ENCODE measurements around the gene LYRM4.

Gene LYRM4

DNA sequence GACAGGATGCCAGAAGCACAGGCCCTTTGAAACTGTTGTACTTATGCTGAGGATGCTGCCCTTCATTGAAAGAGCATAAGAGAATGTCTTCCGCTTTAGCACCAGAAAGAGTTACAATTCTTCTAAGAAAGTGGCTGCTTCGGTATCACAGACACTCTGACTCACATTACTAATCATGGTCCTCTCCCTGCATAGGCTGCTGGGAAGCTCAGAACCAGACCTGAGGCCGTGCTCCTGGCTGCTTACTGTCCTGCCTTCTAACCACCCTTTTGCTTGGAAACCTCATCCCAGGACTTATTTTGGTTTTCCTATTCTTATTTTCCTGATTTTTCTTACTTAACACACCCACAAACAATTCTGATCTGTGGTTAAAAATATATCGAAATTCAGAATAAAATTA is 22.9 kb downstream of the LYRM4 start:
- Histone ChIP-seq H3K4me1 (ENCODE audit: control insufficient read depth in 1 of 2, insufficient read depth in 1 of 2, low read depth in 1 of 2, low read length in 1 of 2) (no peaks in the 10 kb centered on the region), H3K4me3 (ENCODE audit: low read depth in 1 of 2, low read length in 1 of 2) (no peak overlapping the region), H3K27me3 (no peaks in the 10 kb centered on the region), H3K9me3 (no peaks in the 10 kb centered on the region), H3K27ac (no peak overlapping the region), H3K36me3 (no peaks in the 10 kb centered on the region)
- no peak for TF ChIP-seq CTCF (IDR thresholded peaks at IDR 0.05)

DNA sequence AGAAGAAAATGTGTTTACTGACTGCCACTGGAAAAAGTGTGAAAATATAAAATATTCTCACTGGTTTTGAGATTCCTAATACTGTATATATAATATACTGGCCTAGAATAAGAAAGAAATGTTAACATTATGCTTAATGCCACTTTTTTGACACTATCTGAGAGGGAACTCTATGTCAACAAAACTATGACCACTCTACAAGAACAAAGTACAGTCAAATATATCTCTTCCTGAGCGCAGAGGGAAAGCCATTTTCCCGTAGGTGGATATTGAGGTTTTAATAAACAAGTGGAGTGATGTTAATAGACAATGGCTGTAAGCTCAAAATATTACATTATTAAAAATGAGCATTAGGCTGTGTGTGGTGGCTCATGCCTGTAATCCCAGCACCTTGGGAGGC is 24.9 kb downstream of the LYRM4 start:
- Histone ChIP-seq H3K9me3 (no peaks in the 10 kb centered on the region), H3K4me3 (ENCODE audit: low read depth in 1 of 2, low read length in 1 of 2) (no peak overlapping the region), H3K27ac (no peak overlapping the region), H3K4me1 (ENCODE audit: control insufficient read depth in 1 of 2, insufficient read depth in 1 of 2, low read depth in 1 of 2, low read length in 1 of 2) (no peaks in the 10 kb centered on the region), H3K27me3 (no peaks in the 10 kb centered on the region), H3K36me3 (no peaks in the 10 kb centered on the region)
- TF ChIP-seq CTCF (IDR thresholded peaks at IDR 0.05), result no peak

DNA sequence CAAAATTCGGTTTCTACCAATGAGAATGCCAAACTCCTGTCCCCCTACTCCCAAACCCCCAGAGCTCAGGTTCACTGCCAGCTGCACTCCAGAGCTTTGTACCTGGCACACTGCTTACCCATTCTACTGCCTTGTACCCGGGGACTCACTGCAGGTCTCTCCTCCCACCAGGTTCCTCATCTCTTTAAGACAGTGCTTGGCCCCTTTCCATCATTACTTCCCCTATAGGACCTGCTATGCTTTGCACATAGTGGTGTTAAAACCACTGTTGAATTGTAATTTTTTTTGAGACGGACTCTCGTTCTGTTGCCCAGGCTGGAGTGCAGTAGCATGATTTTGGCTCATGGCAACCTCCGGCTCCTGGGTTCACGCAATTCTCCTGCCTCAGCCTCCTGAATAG is 25.9 kb downstream of the LYRM4 start:
- Histone ChIP-seq H3K27me3 (no peaks in the 10 kb centered on the region), H3K36me3 (no peaks in the 10 kb centered on the region), H3K9me3 (no peaks in the 10 kb centered on the region), H3K4me1 (ENCODE audit: control insufficient read depth in 1 of 2, insufficient read depth in 1 of 2, low read depth in 1 of 2, low read length in 1 of 2) (peaks cover 0 to 4% of the 10 kb centered on the region in 2 experiments), H3K27ac (no peak overlapping the region), H3K4me3 (ENCODE audit: low read depth in 1 of 2, low read length in 1 of 2) (no peak overlapping the region)
- no peak for TF ChIP-seq CTCF (IDR thresholded peaks at IDR 0.05)

- Histone ChIP-seq H3K4me1 (ENCODE audit: control insufficient read depth in 1 of 2, insufficient read depth in 1 of 2, low read depth in 1 of 2, low read length in 1 of 2) (peaks cover 0 to 11% of the 10 kb centered on the region in 2 experiments), H3K36me3 (no peaks in the 10 kb centered on the region), H3K4me3 (ENCODE audit: low read depth in 1 of 2, low read length in 1 of 2) (no peak overlapping the region), H3K27ac (no peak overlapping the region), H3K9me3 (no peaks in the 10 kb centered on the region), H3K27me3 (no peaks in the 10 kb centered on the region)
- TF ChIP-seq CTCF (IDR thresholded peaks at IDR 0.05), result no peak
These were observed 29.5 kb downstream of the LYRM4 start for GRCh38 chr6:5231289-5231688.

DNA sequence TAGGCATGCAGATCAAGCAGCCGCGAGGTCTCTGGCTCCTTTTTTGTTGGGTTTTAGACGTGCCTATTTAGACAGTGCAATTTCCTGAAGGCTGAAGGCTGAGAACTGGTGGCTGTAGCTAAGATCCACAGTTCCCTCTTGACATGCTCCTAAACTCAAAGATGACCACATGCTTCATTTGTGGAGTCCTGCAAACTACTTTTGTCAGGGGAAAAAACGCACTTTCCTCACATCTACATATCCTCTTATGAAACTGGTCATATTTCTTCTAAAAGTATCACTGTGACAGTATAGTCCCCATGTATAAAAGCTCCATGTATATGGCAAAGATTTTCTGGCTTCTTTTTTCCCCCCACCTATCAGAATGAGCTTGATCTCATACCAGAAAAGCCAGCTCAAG is 30.7 kb downstream of the LYRM4 start:
- H3K36me3 ChIP-seq, result no peaks in the 10 kb centered on the region
- no peak overlapping the region for H3K4me3 ChIP-seq (ENCODE audit: low read depth in 1 of 2, low read length in 1 of 2)
- H3K4me1 ChIP-seq (ENCODE audit: control insufficient read depth in 1 of 2, insufficient read depth in 1 of 2, low read depth in 1 of 2, low read length in 1 of 2), result peaks cover 0 to 11% of the 10 kb centered on the region in 2 experiments
- H3K27ac ChIP-seq, result peak overlapping the region; percentile 19
- H3K9me3 ChIP-seq, result no peaks in the 10 kb centered on the region
- no peak for TF ChIP-seq CTCF (IDR thresholded peaks at IDR 0.05)
- no peaks in the 10 kb centered on the region for H3K27me3 ChIP-seq

DNA sequence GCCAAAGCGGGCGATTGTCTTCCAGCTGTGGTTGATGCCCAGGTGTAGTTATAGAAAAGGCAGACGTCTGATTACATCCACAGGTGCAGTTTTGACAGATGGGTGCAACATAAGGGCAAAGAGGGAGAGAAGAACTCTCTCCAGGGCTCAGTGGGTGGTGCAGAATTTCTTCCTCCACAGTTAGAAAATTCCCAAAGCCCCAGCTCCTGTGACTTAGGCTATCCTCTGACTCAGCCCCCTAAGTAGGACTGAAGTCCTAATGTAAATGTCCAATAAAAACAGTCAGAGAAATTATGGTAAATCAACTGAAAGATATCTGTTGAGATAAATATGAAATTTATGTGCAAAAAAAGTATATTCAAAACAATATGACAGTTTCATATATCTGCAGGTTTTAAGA is 31.4 kb downstream of the LYRM4 start:
- Histone ChIP-seq H3K36me3 (no peaks in the 10 kb centered on the region), H3K9me3 (no peaks in the 10 kb centered on the region), H3K27ac (no peak overlapping the region), H3K27me3 (no peaks in the 10 kb centered on the region), H3K4me1 (ENCODE audit: control insufficient read depth in 1 of 2, insufficient read depth in 1 of 2, low read depth in 1 of 2, low read length in 1 of 2) (peaks cover 0 to 11% of the 10 kb centered on the region in 2 experiments), H3K4me3 (ENCODE audit: low read depth in 1 of 2, low read length in 1 of 2) (no peak overlapping the region)
- no peak for TF ChIP-seq CTCF (IDR thresholded peaks at IDR 0.05)
